Measurements from ENCODE around the gene TNPO3.

- TF ChIP-seq CTCF (IDR thresholded peaks at IDR 0.05) (no peak), POLR2AphosphoS5 (IDR thresholded peaks at IDR 0.05) (no peak)
Observed at GRCh38 chr7:129030440-129030839, 24.5 kb downstream of the TNPO3 start.

Data from suprapubic skin (tissue), 3 donors.